Measurements from ENCODE around the gene ZNF397. TPM values are rescaled to one million over a fixed set of nuclear protein-coding genes. Genes with fewer than 3 reads are reported as not detected.

ZNF397 gene
- total RNA-seq, 5 donors from 2014 or later (not counting 1 experiment from before 2014, with no cell fraction given), result 13.7 to 37.0 (median 33.1) TPM

GRCh38 chr18:35290094-35290735, 49.4 kb downstream of the ZNF397 start, which contains the start of gene ZSCAN30:
Gene ZSCAN30 (minus strand): TSS chr18:35290229. CDS start chr18:35264352, 25,877 bp downstream.
- WGBS (ENCODE audit: insufficient coverage), result under 1% methylated on average over 33 of the region's 41 CpGs
- Mint-ChIP-seq H3K4me1 (peaks cover 59 to 72% (median 66%) of the 10 kb centered on the region in 3 donors), H3K27ac (peak within 1 kb of the TSS; percentile 93 to 98), H3K4me3 (peak within 1 kb of the TSS; percentile 93 to 99 (median 95)), H3K9me3 (peaks cover 0 to 13% (median 0%) of the 10 kb centered on the region in 3 donors), H3K27me3 (no peaks in the 10 kb centered on the region), H3K36me3 (peaks cover 33% of the 10 kb centered on the region)
- H3K36me3 ChIP-seq (ENCODE audit: control insufficient read depth in 2 of 2, extremely low read depth in 1 of 2, insufficient read depth in 1 of 2, low read length in 1 of 2), result peaks cover 0 to 8% of the 10 kb centered on the region in 2 donors
- CTCF ChIA-PET, result interaction anchor here (0.6 to 1.6 kb wide), 9 partner anchors 14 to 65 kb away, joined by 3 to 8 read pairs (median 4); partner anchors contain the start of genes ZNF24 (in 1 of the 2) and ZNF397 (in 1 of the 2)
- H3K27ac ChIP-seq (ENCODE audit: low read length), result peak within 1 kb of the TSS; percentile 85
- no peaks in the 10 kb centered on the region for H3K27me3 ChIP-seq (replicated peaks in 1 of 2; ENCODE audit: control insufficient read depth in 2 of 2, extremely low read depth in 1 of 2, insufficient read depth in 2 of 2, low read length in 1 of 2)
- POLR2A ChIA-PET, result interaction anchor here (0.5 to 1.5 kb wide), 12 partner anchors 9 to 1170 kb away, joined by 3 to 8 read pairs (median 3); partner anchors contain the start of gene ZNF397 (in 1 of the 2)
- DNase-seq (peak; percentile 89 to 98 (median 94)), ATAC-seq (replicated peaks in 1 of 4) (peak; percentile 93 to 96 (median 94))
- H3K4me3 ChIP-seq (ENCODE audit: control insufficient read depth in 1 of 2, extremely low read depth in 1 of 2, low read length in 1 of 2), result peak within 1 kb of the TSS; percentile 60 to 91
- peaks cover 11 to 21% of the 10 kb centered on the region in 2 experiments for H3K4me1 ChIP-seq (ENCODE audit: control insufficient read depth in 1 of 2, extremely low read depth in 1 of 2, insufficient read depth in 2 of 2, low read length in 2 of 2)
- H3K9me3 ChIP-seq, result no peaks in the 10 kb centered on the region

DNA sequence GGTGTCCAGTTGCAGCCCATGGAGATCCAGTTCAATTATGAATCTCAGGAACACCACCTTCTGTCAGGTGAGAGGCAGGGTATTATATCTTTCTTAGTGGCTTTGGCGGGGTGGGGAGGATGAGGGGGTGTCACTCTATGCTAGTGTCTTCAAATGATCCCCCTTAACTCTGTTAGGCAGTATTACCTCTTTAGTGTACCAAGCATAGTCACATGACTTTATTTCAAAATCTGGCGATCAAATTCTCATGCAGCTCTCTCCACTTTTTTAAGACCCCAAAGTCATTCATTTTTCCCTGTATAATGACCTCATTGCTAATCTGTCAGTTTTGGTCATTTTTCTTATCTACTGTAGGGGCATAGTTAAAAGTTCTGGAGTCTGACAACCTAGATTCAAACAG, 50.3 kb downstream of the ZNF397 start:
- WGBS (ENCODE audit: insufficient coverage), result no CpG with 5 or more reads among the region's 2 CpGs
- H3K27me3 ChIP-seq (replicated peaks in 1 of 2; ENCODE audit: control insufficient read depth in 2 of 2, extremely low read depth in 1 of 2, insufficient read depth in 2 of 2, low read length in 1 of 2), result no peaks in the 10 kb centered on the region
- no peaks in the 10 kb centered on the region for H3K27me3 Mint-ChIP-seq
- H3K4me1 Mint-ChIP-seq, result peaks cover 69 to 79% (median 75%) of the 10 kb centered on the region in 3 donors
- peaks cover 36% of the 10 kb centered on the region for H3K36me3 Mint-ChIP-seq
- peak overlapping the region; percentile 93 to 98 for H3K27ac Mint-ChIP-seq
- peaks cover 0 to 6% (median 0%) of the 10 kb centered on the region in 3 donors for H3K9me3 Mint-ChIP-seq
- no peak for ATAC-seq (replicated peaks in 1 of 4)
- H3K4me1 ChIP-seq (ENCODE audit: control insufficient read depth in 1 of 2, extremely low read depth in 1 of 2, insufficient read depth in 2 of 2, low read length in 2 of 2), result peaks cover 11 to 21% of the 10 kb centered on the region in 2 experiments
- ChIA-PET POLR2A (interaction anchor here in 1 of 2 donors (0.6 kb wide), 1 partner anchor 23 kb away, joined by 3 read pairs; no protein-coding TSS in a partner anchor), CTCF (no interaction called here)
- peaks cover 0 to 17% of the 10 kb centered on the region in 2 donors for H3K36me3 ChIP-seq (ENCODE audit: control insufficient read depth in 2 of 2, extremely low read depth in 1 of 2, insufficient read depth in 1 of 2, low read length in 1 of 2)
- H3K9me3 ChIP-seq, result no peaks in the 10 kb centered on the region
- H3K27ac ChIP-seq (ENCODE audit: low read length), result peak overlapping the region; percentile 85
- peak overlapping the region in 1 of 2 donors; percentile 60 for H3K4me3 ChIP-seq (ENCODE audit: control insufficient read depth in 1 of 2, extremely low read depth in 1 of 2, low read length in 1 of 2)
- no peak for DNase-seq
- peak overlapping the region; percentile 93 to 99 (median 95) for H3K4me3 Mint-ChIP-seq

DNA sequence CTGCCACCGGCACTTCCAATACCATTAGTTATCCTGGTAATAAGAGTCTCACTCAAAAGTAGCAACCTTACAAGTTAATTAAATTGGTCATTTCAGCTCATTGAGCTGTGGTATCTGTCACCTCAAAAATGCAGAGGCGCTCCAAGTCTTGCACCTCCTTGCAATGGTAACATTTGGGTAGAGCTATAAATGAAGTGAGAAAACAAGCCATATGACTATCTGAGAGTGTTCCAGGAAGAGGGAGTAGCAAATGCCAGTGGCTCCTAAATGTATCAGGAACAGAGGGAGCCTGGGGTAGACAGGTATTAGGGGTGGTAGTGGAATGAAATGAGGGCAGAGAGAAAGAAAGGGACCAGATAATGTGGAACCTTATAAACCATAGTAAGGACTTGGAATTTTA, 55.2 kb downstream of the ZNF397 start:
- Histone ChIP-seq H3K4me3 (ENCODE audit: control insufficient read depth in 1 of 2, extremely low read depth in 1 of 2, low read length in 1 of 2) (no peak overlapping the region), H3K27ac (ENCODE audit: low read length) (no peak overlapping the region), H3K36me3 (ENCODE audit: control insufficient read depth in 2 of 2, extremely low read depth in 1 of 2, insufficient read depth in 1 of 2, low read length in 1 of 2) (peaks cover 4 to 37% of the 10 kb centered on the region in 2 donors), H3K9me3 (peaks cover 3% of the 10 kb centered on the region), H3K27me3 (replicated peaks in 1 of 2; ENCODE audit: control insufficient read depth in 2 of 2, extremely low read depth in 1 of 2, insufficient read depth in 2 of 2, low read length in 1 of 2) (no peaks in the 10 kb centered on the region), H3K4me1 (ENCODE audit: control insufficient read depth in 1 of 2, extremely low read depth in 1 of 2, insufficient read depth in 2 of 2, low read length in 2 of 2) (peaks cover 2 to 5% of the 10 kb centered on the region in 2 experiments)
- POLR2A ChIA-PET, result no interaction called here
- CTCF ChIA-PET, result no interaction called here
- WGBS (ENCODE audit: insufficient coverage), result 100% methylated on average over 1 of the region's 2 CpGs
- Mint-ChIP-seq H3K27me3 (no peaks in the 10 kb centered on the region), H3K36me3 (peaks cover 81% of the 10 kb centered on the region), H3K27ac (no peak overlapping the region), H3K9me3 (peaks cover 6 to 30% (median 21%) of the 10 kb centered on the region in 3 donors), H3K4me3 (no peak overlapping the region), H3K4me1 (peaks cover 46 to 56% (median 50%) of the 10 kb centered on the region in 3 donors)
- DNase-seq (no peak), ATAC-seq (replicated peaks in 1 of 4) (no peak)

GRCh38 chr18:35303610-35304009, 62.8 kb downstream of the ZNF397 start:
- ChIA-PET POLR2A (no interaction called here), CTCF (interaction anchor here (0.5 to 0.8 kb wide), 2 partner anchors 14 to 139 kb away, joined by 3 read pairs; partner anchors contain the start of gene ZSCAN30 (in 1 of the 2))
- H3K27ac Mint-ChIP-seq, result no peak overlapping the region
- H3K27me3 Mint-ChIP-seq, result no peaks in the 10 kb centered on the region
- peaks cover 40% of the 10 kb centered on the region for H3K9me3 ChIP-seq
- peaks cover 25 to 72% (median 63%) of the 10 kb centered on the region in 3 donors for H3K9me3 Mint-ChIP-seq
- H3K27ac ChIP-seq (ENCODE audit: low read length), result no peak overlapping the region
- no peaks in the 10 kb centered on the region for H3K4me1 ChIP-seq (ENCODE audit: control insufficient read depth in 1 of 2, extremely low read depth in 1 of 2, insufficient read depth in 2 of 2, low read length in 2 of 2)
- ATAC-seq (replicated peaks in 1 of 4) (no peak), DNase-seq (no peak)
- no peak overlapping the region for H3K4me3 Mint-ChIP-seq
- WGBS (ENCODE audit: insufficient coverage), result no CpG with 5 or more reads among the region's 4 CpGs
- H3K4me1 Mint-ChIP-seq, result peaks cover 0 to 3% (median 0%) of the 10 kb centered on the region in 3 donors
- H3K36me3 ChIP-seq (ENCODE audit: control insufficient read depth in 2 of 2, extremely low read depth in 1 of 2, insufficient read depth in 1 of 2, low read length in 1 of 2), result peaks cover 13 to 43% of the 10 kb centered on the region in 2 donors
- H3K4me3 ChIP-seq (ENCODE audit: control insufficient read depth in 1 of 2, extremely low read depth in 1 of 2, low read length in 1 of 2), result no peak overlapping the region
- H3K27me3 ChIP-seq (replicated peaks in 1 of 2; ENCODE audit: control insufficient read depth in 2 of 2, extremely low read depth in 1 of 2, insufficient read depth in 2 of 2, low read length in 1 of 2), result no peaks in the 10 kb centered on the region
- peaks cover 89% of the 10 kb centered on the region for H3K36me3 Mint-ChIP-seq

GRCh38 chr18:35306588-35307250, 65.9 kb downstream of the ZNF397 start:
- no peak for ATAC-seq (replicated peaks in 1 of 4)
- H3K9me3 ChIP-seq, result peaks cover 44% of the 10 kb centered on the region
- peaks cover 9 to 31% of the 10 kb centered on the region in 2 donors for H3K36me3 ChIP-seq (ENCODE audit: control insufficient read depth in 2 of 2, extremely low read depth in 1 of 2, insufficient read depth in 1 of 2, low read length in 1 of 2)
- no peak for DNase-seq
- Mint-ChIP-seq H3K9me3 (peaks cover 30 to 65% (median 60%) of the 10 kb centered on the region in 3 donors), H3K4me1 (no peaks in the 10 kb centered on the region), H3K27ac (no peak overlapping the region), H3K36me3 (peaks cover 79% of the 10 kb centered on the region), H3K27me3 (no peaks in the 10 kb centered on the region), H3K4me3 (no peak overlapping the region)
- CTCF ChIA-PET, result no interaction called here
- H3K27ac ChIP-seq (ENCODE audit: low read length), result no peak overlapping the region
- no CpG with 5 or more reads among the region's 5 CpGs for WGBS (ENCODE audit: insufficient coverage)
- H3K4me1 ChIP-seq (ENCODE audit: control insufficient read depth in 1 of 2, extremely low read depth in 1 of 2, insufficient read depth in 2 of 2, low read length in 2 of 2), result no peaks in the 10 kb centered on the region
- no peaks in the 10 kb centered on the region for H3K27me3 ChIP-seq (replicated peaks in 1 of 2; ENCODE audit: control insufficient read depth in 2 of 2, extremely low read depth in 1 of 2, insufficient read depth in 2 of 2, low read length in 1 of 2)
- H3K4me3 ChIP-seq (ENCODE audit: control insufficient read depth in 1 of 2, extremely low read depth in 1 of 2, low read length in 1 of 2), result no peak overlapping the region
- POLR2A ChIA-PET, result no interaction called here

Measured in T-cell (primary cell).